Stimulated activated naive B cell treated with anti-CD40 and anti-IgM and Interleukin-4, amounts not matched to agents 10 μg/mL and 1 μg/mL and 100 μg/mL, for 72 hours (primary cell): ENCODE results near the gene CFAP61.

Source experiments
- ATAC-seq, 2 donors: fragments of 150-1000 bp; cut with Tn5 transposase; replicated peaks; 2 replicates each; pipeline ENCODE4 v1.10.0; 2021; ENCODE audit warnings: moderate library complexity in 1 of 2
- DNase-seq: peaks from one replicate; pipeline ENCODE4 v3.0.0; 2021
- H3K27ac Mint-ChIP-seq: one replicate; pipeline ENCODE4 v1.8.0; 2022; ENCODE audit warnings: mild to moderate bottlenecking, mixed read lengths
- H3K27me3 Mint-ChIP-seq, 2 donors: one replicate each; pipeline ENCODE4 v1.8.0; 2022; ENCODE audit warnings: mixed read lengths in 2 of 2
- H3K36me3 Mint-ChIP-seq, 2 donors: one replicate each; pipeline ENCODE4 v1.8.0; 2022; ENCODE audit warnings: mixed read lengths in 2 of 2, mild to moderate bottlenecking in 1 of 2
- H3K4me1 Mint-ChIP-seq, 2 donors: one replicate each; pipeline ENCODE4 v1.8.0; 2022; ENCODE audit warnings: mixed read lengths in 2 of 2, mild to moderate bottlenecking in 1 of 2
- H3K4me3 Mint-ChIP-seq, 2 donors: one replicate each; pipeline ENCODE4 v1.8.0; 2022; ENCODE audit warnings: mild to moderate bottlenecking in 2 of 2, mixed read lengths in 2 of 2, moderate library complexity in 1 of 2
- H3K9me3 Mint-ChIP-seq, 2 donors: one replicate each; pipeline ENCODE4 v1.8.0; 2022; ENCODE audit warnings: mixed read lengths in 2 of 2, mild to moderate bottlenecking in 1 of 2

The CFAP61 gene

GRCh38 chr20:20019123-20019522 is 33.2 kb upstream of the CFAP61 start:
- Mint-ChIP-seq H3K36me3 (peaks cover 21 to 31% of the 10 kb centered on the region in 2 donors), H3K27me3 (no peaks in the 10 kb centered on the region), H3K4me3 (peak overlapping the region; percentile 37 to 43), H3K4me1 (peaks cover 28 to 42% of the 10 kb centered on the region in 2 donors), H3K9me3 (no peaks in the 10 kb centered on the region), H3K27ac (no peak overlapping the region)
- ATAC-seq = no peak
- no peak for DNase-seq

- Mint-ChIP-seq H3K27me3 (no peaks in the 10 kb centered on the region), H3K9me3 (no peaks in the 10 kb centered on the region), H3K4me3 (no peak overlapping the region), H3K36me3 (peaks cover 21 to 34% of the 10 kb centered on the region in 2 donors), H3K27ac (peak overlapping the region; percentile 4), H3K4me1 (peaks cover 31 to 42% of the 10 kb centered on the region in 2 donors)
- ATAC-seq (no peak), DNase-seq (no peak)
These were observed 31.4 kb upstream of the CFAP61 start for GRCh38 chr20:20020908-20021307.

GRCh38 chr20:20021835-20022234 is 30.5 kb upstream of the CFAP61 start:
- ATAC-seq = no peak
- H3K36me3 Mint-ChIP-seq = peaks cover 21 to 38% of the 10 kb centered on the region in 2 donors
- H3K27me3 Mint-ChIP-seq = no peaks in the 10 kb centered on the region
- peaks cover 29 to 39% of the 10 kb centered on the region in 2 donors for H3K4me1 Mint-ChIP-seq
- H3K9me3 Mint-ChIP-seq = no peaks in the 10 kb centered on the region
- DNase-seq = no peak
- no peak overlapping the region for H3K4me3 Mint-ChIP-seq
- H3K27ac Mint-ChIP-seq = no peak overlapping the region

- H3K4me3 Mint-ChIP-seq = no peak overlapping the region
- peaks cover 27 to 36% of the 10 kb centered on the region in 2 donors for H3K4me1 Mint-ChIP-seq
- peaks cover 22 to 40% of the 10 kb centered on the region in 2 donors for H3K36me3 Mint-ChIP-seq
- no peaks in the 10 kb centered on the region for H3K9me3 Mint-ChIP-seq
- H3K27ac Mint-ChIP-seq = no peak overlapping the region
- H3K27me3 Mint-ChIP-seq = no peaks in the 10 kb centered on the region
- DNase-seq = no peak
- no peak for ATAC-seq
These were observed 29.8 kb upstream of the CFAP61 start for GRCh38 chr20:20022498-20022897.

GRCh38 chr20:20023395-20023794 is 28.9 kb upstream of the CFAP61 start:
- H3K36me3 Mint-ChIP-seq = peaks cover 26 to 36% of the 10 kb centered on the region in 2 donors
- DNase-seq (no peak), ATAC-seq (no peak)
- H3K27me3 Mint-ChIP-seq = no peaks in the 10 kb centered on the region
- H3K4me1 Mint-ChIP-seq = peaks cover 24 to 27% of the 10 kb centered on the region in 2 donors
- H3K27ac Mint-ChIP-seq = no peak overlapping the region
- no peaks in the 10 kb centered on the region for H3K9me3 Mint-ChIP-seq
- H3K4me3 Mint-ChIP-seq = no peak overlapping the region

- Mint-ChIP-seq H3K9me3 (no peaks in the 10 kb centered on the region), H3K27ac (peak overlapping the region; percentile 16), H3K4me1 (peaks cover 14 to 18% of the 10 kb centered on the region in 2 donors), H3K36me3 (peaks cover 22 to 34% of the 10 kb centered on the region in 2 donors), H3K27me3 (no peaks in the 10 kb centered on the region), H3K4me3 (no peak overlapping the region)
- no peak for ATAC-seq
- DNase-seq = no peak
These were observed 27.4 kb upstream of the CFAP61 start for GRCh38 chr20:20024942-20025341.

GRCh38 chr20:20027284-20027683 is 25.0 kb upstream of the CFAP61 start:
- H3K4me1 Mint-ChIP-seq = peaks cover 0 to 3% of the 10 kb centered on the region in 2 donors
- DNase-seq (no peak), ATAC-seq (no peak)
- H3K36me3 Mint-ChIP-seq = peaks cover 12 to 33% of the 10 kb centered on the region in 2 donors
- no peak overlapping the region for H3K27ac Mint-ChIP-seq
- no peak overlapping the region for H3K4me3 Mint-ChIP-seq
- H3K27me3 Mint-ChIP-seq = no peaks in the 10 kb centered on the region
- no peaks in the 10 kb centered on the region for H3K9me3 Mint-ChIP-seq

- H3K9me3 Mint-ChIP-seq = no peaks in the 10 kb centered on the region
- H3K27me3 Mint-ChIP-seq = no peaks in the 10 kb centered on the region
- peaks cover 0 to 2% of the 10 kb centered on the region in 2 donors for H3K4me1 Mint-ChIP-seq
- no peak overlapping the region for H3K4me3 Mint-ChIP-seq
- no peak for DNase-seq
- peaks cover 11 to 29% of the 10 kb centered on the region in 2 donors for H3K36me3 Mint-ChIP-seq
- no peak for ATAC-seq
- H3K27ac Mint-ChIP-seq = no peak overlapping the region
These were observed 20.5 kb upstream of the CFAP61 start for GRCh38 chr20:20031790-20032189.

- H3K9me3 Mint-ChIP-seq = no peaks in the 10 kb centered on the region
These were observed 17.8 kb upstream of the CFAP61 start for GRCh38 chr20:20034486-20034885.

GRCh38 chr20:20036756-20037155 is 15.6 kb upstream of the CFAP61 start:
- peaks cover 19 to 26% of the 10 kb centered on the region in 2 donors for H3K36me3 Mint-ChIP-seq
- no peak for ATAC-seq
- H3K27ac Mint-ChIP-seq = peak overlapping the region; percentile 1
- H3K4me1 Mint-ChIP-seq = peaks cover 0 to 8% of the 10 kb centered on the region in 2 donors
- no peaks in the 10 kb centered on the region for H3K9me3 Mint-ChIP-seq
- DNase-seq = no peak
- no peak overlapping the region for H3K4me3 Mint-ChIP-seq
- no peaks in the 10 kb centered on the region for H3K27me3 Mint-ChIP-seq

More at GRCh38 chr20:20034486-20034885, 17.8 kb upstream of the CFAP61 start:
- Mint-ChIP-seq H3K4me1 (peaks cover 0 to 8% of the 10 kb centered on the region in 2 donors), H3K4me3 (no peak overlapping the region), H3K27me3 (no peaks in the 10 kb centered on the region), H3K36me3 (peaks cover 15 to 31% of the 10 kb centered on the region in 2 donors), H3K27ac (no peak overlapping the region)
- DNase-seq (no peak), ATAC-seq (no peak)

- no peak for DNase-seq
- Mint-ChIP-seq H3K4me1 (peaks cover 0 to 8% of the 10 kb centered on the region in 2 donors), H3K4me3 (no peak overlapping the region), H3K27ac (no peak overlapping the region), H3K27me3 (no peaks in the 10 kb centered on the region), H3K36me3 (peaks cover 21 to 26% of the 10 kb centered on the region in 2 donors), H3K9me3 (no peaks in the 10 kb centered on the region)
- no peak for ATAC-seq
These were observed 14.4 kb upstream of the CFAP61 start for GRCh38 chr20:20037960-20038359.

- DNase-seq (no peak), ATAC-seq (no peak)
- peaks cover 26 to 32% of the 10 kb centered on the region in 2 donors for H3K36me3 Mint-ChIP-seq
- no peaks in the 10 kb centered on the region for H3K27me3 Mint-ChIP-seq
- H3K4me1 Mint-ChIP-seq = peaks cover 0 to 8% of the 10 kb centered on the region in 2 donors
- H3K9me3 Mint-ChIP-seq = no peaks in the 10 kb centered on the region
- no peak overlapping the region for H3K4me3 Mint-ChIP-seq
- H3K27ac Mint-ChIP-seq = no peak overlapping the region
These were observed 13.7 kb upstream of the CFAP61 start for GRCh38 chr20:20038586-20038985.

- no peaks in the 10 kb centered on the region for H3K27me3 Mint-ChIP-seq
These were observed 12.5 kb upstream of the CFAP61 start for GRCh38 chr20:20039752-20040387.

GRCh38 chr20:20051767-20052073 is 612 bp upstream of the CFAP61 start:
- Mint-ChIP-seq H3K27me3 (no peaks in the 10 kb centered on the region), H3K4me3 (peak overlapping the region; percentile 98), H3K4me1 (peaks cover 6 to 14% of the 10 kb centered on the region in 2 donors), H3K27ac (peak overlapping the region; percentile 98), H3K36me3 (peaks cover 18 to 23% of the 10 kb centered on the region in 2 donors), H3K9me3 (no peaks in the 10 kb centered on the region)
- no peak for DNase-seq
- peak; percentile 35 to 45 for ATAC-seq

More at GRCh38 chr20:20039752-20040387, 12.5 kb upstream of the CFAP61 start:
- peaks cover 35 to 38% of the 10 kb centered on the region in 2 donors for H3K36me3 Mint-ChIP-seq
- H3K27ac Mint-ChIP-seq = no peak overlapping the region
- DNase-seq = no peak
- H3K4me3 Mint-ChIP-seq = no peak overlapping the region
- no peak for ATAC-seq
- peaks cover 7 to 8% of the 10 kb centered on the region in 2 donors for H3K4me1 Mint-ChIP-seq
- H3K9me3 Mint-ChIP-seq = no peaks in the 10 kb centered on the region

GRCh38 chr20:20060234-20060998 is 8.1 kb downstream of the CFAP61 start:
- DNase-seq (no peak), ATAC-seq (no peak)
- Mint-ChIP-seq H3K36me3 (no peaks in the 10 kb centered on the region), H3K27me3 (peaks cover 13 to 21% of the 10 kb centered on the region in 2 donors), H3K4me3 (no peak overlapping the region), H3K27ac (no peak overlapping the region), H3K9me3 (no peaks in the 10 kb centered on the region), H3K4me1 (no peaks in the 10 kb centered on the region)
